K562 (cell line): ENCODE measurements around the gene PDZD8. TPM values are rescaled to one million over a fixed set of nuclear protein-coding genes. Genes with fewer than 3 reads are reported as not detected.

Experiments
- ATAC-seq: fragments of 200-7000 bp; cut with Tn5 transposase; 3 replicates; pipeline ENCODE4 v1.9.1; 2020; ENCODE audit warnings: moderate library complexity
- BruUV-seq: library from RNA; stranded (reverse); fragments of 400-500 nt; replicated peaks from 2 replicates; lab custom pipeline; 2021; lab: Mats Ljungman, UMichigan
- CTCF ChIA-PET: fragments of 300-600 bp; formaldehyde crosslinking; extraction: SDS; loops from one replicate; lab custom pipeline; 2021; ENCODE audit warnings: low intra/inter-chr PET ratio; lab: Yijun Ruan, JAX
- POLR2A ChIA-PET: fragments of 300-600, 350-650 bp; sonication (Branson Sonifier 250); formaldehyde crosslinking; extraction: SDS; loops from one replicate; lab custom pipeline; 2021; ENCODE audit warnings: antibody characterized with exemption, inconsistent platforms; lab: Yijun Ruan, JAX
- DNase-seq, 4 experiments: peaks; one replicate each; pipeline versions ENCODE4 v3.0.0 to v3.0.0-alpha.2; 2011 to 2018; ENCODE audit warnings: low spot score in 3 of 4, mixed read lengths in 3 of 4; ENCODE audit errors: extremely low read depth in 1 of 4
- FAIRE-seq: peaks from 2 replicates; lab custom pipeline; 2011; peaks lifted over from hg19 to GRCh38; lab: Jason Lieb, UNC
- H2AFZ ChIP-seq: 2 replicates; pipeline ENCODE4 v1.6.0; 2011; ENCODE audit warnings: low read depth, low read length, control low read depth, inconsistent platforms
- H3K27ac ChIP-seq: fragments of 200-600 bp; 3 replicates; pipeline ENCODE4 v1.8.0; 2011; ENCODE audit warnings: low read depth, mild to moderate bottlenecking, control low read depth, inconsistent platforms, low read length, moderate library complexity, mixed read lengths; ENCODE audit errors: extremely low read depth
- H3K27me3 ChIP-seq, 2 experiments: fragments of 300-600 bp in 1 of 2; 2 replicates in 1 of 2; 3 replicates in 1 of 2; pipeline versions ENCODE4 v1.6.0 to v1.8.0; 2011; ENCODE audit warnings: inconsistent platforms in 2 of 2, low read length in 2 of 2, mild to moderate bottlenecking in 1 of 2, mixed read lengths in 1 of 2, moderate library complexity in 1 of 2; ENCODE audit not compliant: control insufficient read depth in 2 of 2, insufficient read depth in 2 of 2
- H3K36me3 ChIP-seq: fragments of 300-600 bp; 3 replicates; pipeline ENCODE4 v1.8.0; 2011; ENCODE audit warnings: mild to moderate bottlenecking, low read length, inconsistent platforms; ENCODE audit not compliant: control insufficient read depth, insufficient read depth
- H3K4me1 ChIP-seq, 2 experiments: fragments of 200-600 bp in 1 of 2; replicated peaks in 1 of 2; 2 replicates in 1 of 2; 3 replicates in 1 of 2; pipeline versions ENCODE4 v1.5.1 to v1.8.0; 2011; ENCODE audit warnings: inconsistent platforms in 2 of 2, low read length in 2 of 2, mild to moderate bottlenecking in 1 of 2, mixed read lengths in 1 of 2, moderate library complexity in 1 of 2; ENCODE audit not compliant: control insufficient read depth in 2 of 2, insufficient read depth in 2 of 2
- H3K4me2 ChIP-seq: 2 replicates; pipeline ENCODE4 v1.6.1; 2011; ENCODE audit warnings: low read length, control low read depth, inconsistent platforms, mixed read lengths; ENCODE audit not compliant: insufficient read depth
- H3K4me3 ChIP-seq: fragments of 200-600 bp; sonication (generic), shearing (Covaris generic); 2 replicates; pipeline ENCODE4 v1.5.1; 2016; ENCODE audit warnings: control low read depth, inconsistent platforms
- H3K79me2 ChIP-seq: fragments of 200-600 bp; 3 replicates; pipeline ENCODE4 v1.8.0; 2011; ENCODE audit warnings: low read length, inconsistent platforms; ENCODE audit not compliant: control insufficient read depth, insufficient read depth
- H3K9ac ChIP-seq, 2 experiments: 2 replicates each; pipeline versions ENCODE4 v1.6.0 to v1.6.1; 2011; ENCODE audit warnings: low read depth in 2 of 2, low read length in 2 of 2, control low read depth in 1 of 2, inconsistent platforms in 1 of 2, mild to moderate bottlenecking in 1 of 2, mixed read lengths in 1 of 2; ENCODE audit not compliant: insufficient read depth in 1 of 2
- H3K9me1 ChIP-seq: one replicate; pipeline ENCODE4 v1.6.0; 2011; ENCODE audit warnings: inconsistent platforms, mild to moderate bottlenecking, low read length, moderate library complexity; ENCODE audit not compliant: control insufficient read depth, insufficient read depth
- H3K9me3 ChIP-seq: replicated peaks from 2 replicates; pipeline ENCODE4 v1.5.1; 2011; ENCODE audit warnings: low read depth, low read length, inconsistent platforms; ENCODE audit not compliant: control insufficient read depth, insufficient read depth
- H4K20me1 ChIP-seq: replicated peaks from 2 replicates; pipeline ENCODE4 v1.6.1; 2011; ENCODE audit warnings: low read length, inconsistent platforms, mixed read lengths; ENCODE audit not compliant: control insufficient read depth, insufficient read depth
- CEBPB ChIP-seq: fragments of 450-650 bp; IDR thresholded peaks from 2 replicates; pipeline ENCODE4 v1.6.1; 2016; ENCODE audit warnings: missing genetic modification characterization, missing compliant biosample characterization
- ELF1 ChIP-seq: fragments of 200-800 bp; sonication (Bioruptor generic); IDR thresholded peaks from 2 replicates; pipeline ENCODE4 v1.6.1; 2016; ENCODE audit warnings: missing genetic modification characterization, missing compliant biosample characterization
- NELFE ChIP-seq: IDR thresholded peaks from 2 replicates; pipeline ENCODE4 v1.6.1; 2011; ENCODE audit warnings: mild to moderate bottlenecking; ENCODE audit not compliant: insufficient read depth, insufficient read length
- RBBP5 ChIP-seq: fragments of 200-600 bp; sonication (generic); IDR thresholded peaks from 2 replicates; pipeline ENCODE4 v1.6.1; 2012; ENCODE audit warnings: borderline replicate concordance, mild to moderate bottlenecking, low read length, control low read depth, inconsistent platforms; ENCODE audit not compliant: insufficient read depth, poor library complexity, severe bottlenecking
- SNAPC5 ChIP-seq: fragments of 250-450 bp; sonication (Bioruptor Pico); IDR thresholded peaks from 2 replicates; pipeline ENCODE4 v1.8.0; 2021; ENCODE audit warnings: moderate library complexity, mild to moderate bottlenecking, inconsistent platforms
- SRSF9 ChIP-seq: fragments of 200-400 bp; formaldehyde crosslinking; IDR thresholded peaks from 2 replicates; pipeline ENCODE4 v1.6.1; 2017; ENCODE audit warnings: low read depth, low read length, borderline replicate concordance
- STAT5A ChIP-seq: IDR thresholded peaks from 2 replicates; pipeline ENCODE4 v1.6.1; 2012; ENCODE audit warnings: low read length, inconsistent platforms, borderline replicate concordance
- ZNF444 ChIP-seq: fragments of 250-450 bp; sonication (Bioruptor Pico); IDR thresholded peaks from 2 replicates; pipeline ENCODE4 v1.4.0; 2020; ENCODE audit warnings: mild to moderate bottlenecking, moderate library complexity
- WGBS: fragments of 100-300 bp; shearing (Covaris generic); methylation state at CpG from one replicate; pipeline ENCODE4 v1.1.6; 2016; ENCODE audit warnings: low coverage, mixed read lengths; ENCODE audit not compliant: insufficient coverage; ENCODE audit errors: missing lambda C conversion rate; 5-methylcytosine and 5-hydroxymethylcytosine counted together
- in situ Hi-C: fragments of 300-500 bp; cut with MboI; formaldehyde crosslinking; loops from 4 replicates; pipeline ENCODE4 v1.15.0; 2018; ENCODE audit warnings: inconsistent platforms, mixed read lengths
- intact Hi-C: fragments of 100-400 bp; cut with micrococcal nuclease; formaldehyde crosslinking; loops from 2 replicates; pipeline ENCODE4 v1.14.2; 2022
- polyA plus RNA-seq, 8 experiments: library from polyadenylated mRNA; depleted of rRNA in 4 of 8; stranded (reverse) in 5 of 8; unstranded in 3 of 8; fragments of >200 nt; fragmentation: Nextera tagmentation in 2 of 8; fragmentation: Illumina TruSeq in 1 of 8; extraction: Ambion mirVana in 2 of 8; extraction: Trizol in 1 of 8; gene quantifications; 2 replicates each; pipeline versions ENCODE4 v1.2.1 to v1.2.3, GENCODE V29; 2011 to 2014; ENCODE audit warnings: inconsistent platforms in 1 of 8, missing spikeins in 1 of 8
- total RNA-seq, 7 experiments: library from RNA; depleted of rRNA in 6 of 7; stranded (reverse); fragments of >200 nt in 6 of 7; fragmentation: Illumina TruSeq in 2 of 7; extraction: Trizol in 2 of 7; gene quantifications; 2 replicates each; pipeline versions ENCODE4 v1.2.1 to v1.2.3, GENCODE V29; 2011 to 2021; ENCODE audit warnings: low replicate concordance in 1 of 7
- TF ChIP-seq, protein P1 (sequence below): fragments of 450-650 bp; IDR thresholded peaks from 2 replicates; pipeline ENCODE4 v1.7.1; 2018; ENCODE audit warnings: mild to moderate bottlenecking, low read depth; ENCODE audit not compliant: partially characterized antibody

PDZD8 gene
- total and polyA plus RNA-seq, 9 of the 15 experiments (the other 6 are each of a cell fraction or from before 2014, with no cell fraction given), result 5.5 to 53.4 (median 36.8) TPM

DNA sequence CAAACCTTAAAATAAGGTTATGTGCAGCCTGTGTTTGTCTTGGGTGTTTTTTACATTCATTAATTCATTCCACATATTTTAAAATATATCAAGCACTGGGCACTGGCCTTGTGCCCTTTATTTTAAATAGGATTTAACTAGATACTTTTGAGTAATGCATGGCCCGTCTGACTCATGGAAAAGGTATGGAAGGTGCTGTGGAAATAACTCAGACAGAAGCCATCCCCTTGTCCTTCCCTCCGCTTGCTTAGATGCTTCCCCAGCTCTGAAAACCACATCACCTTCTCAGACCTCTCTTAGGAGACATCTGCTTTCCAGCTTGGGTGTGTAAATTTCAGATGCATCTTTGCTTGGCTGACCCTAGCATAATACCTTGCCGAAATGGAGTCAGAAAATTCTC, 103.8 kb downstream of the PDZD8 start:
- WGBS, result 75% methylated on average over 3 of the region's 3 CpGs
- H3K27ac ChIP-seq, result no peak overlapping the region
- H4K20me1 ChIP-seq, result no peaks in the 10 kb centered on the region
- BruUV-seq, result no TSS peak
- intact Hi-C loops (no loop called here), in situ Hi-C loops (no loop called here)
- H3K79me2 ChIP-seq, result no peaks in the 10 kb centered on the region
- ChIA-PET CTCF (no interaction called here), POLR2A (interaction anchor here (0.7 kb wide), 1 partner anchor 127 kb away, joined by 3 read pairs; no protein-coding TSS in a partner anchor)
- no peak overlapping the region for H3K4me3 ChIP-seq
- no peak for TF ChIP-seq ELF1
- no peak for TF ChIP-seq SRSF9
- TF ChIP-seq RBBP5, result no peak
- no peak for TF ChIP-seq ZNF444 (CRISPR knock-in tag)
- no peak for TF ChIP-seq SNAPC5
- no peak for TF ChIP-seq CEBPB (tag)
- no peak for TF ChIP-seq NELFE
- no peak for TF ChIP-seq STAT5A
- TF ChIP-seq, protein P1, sequence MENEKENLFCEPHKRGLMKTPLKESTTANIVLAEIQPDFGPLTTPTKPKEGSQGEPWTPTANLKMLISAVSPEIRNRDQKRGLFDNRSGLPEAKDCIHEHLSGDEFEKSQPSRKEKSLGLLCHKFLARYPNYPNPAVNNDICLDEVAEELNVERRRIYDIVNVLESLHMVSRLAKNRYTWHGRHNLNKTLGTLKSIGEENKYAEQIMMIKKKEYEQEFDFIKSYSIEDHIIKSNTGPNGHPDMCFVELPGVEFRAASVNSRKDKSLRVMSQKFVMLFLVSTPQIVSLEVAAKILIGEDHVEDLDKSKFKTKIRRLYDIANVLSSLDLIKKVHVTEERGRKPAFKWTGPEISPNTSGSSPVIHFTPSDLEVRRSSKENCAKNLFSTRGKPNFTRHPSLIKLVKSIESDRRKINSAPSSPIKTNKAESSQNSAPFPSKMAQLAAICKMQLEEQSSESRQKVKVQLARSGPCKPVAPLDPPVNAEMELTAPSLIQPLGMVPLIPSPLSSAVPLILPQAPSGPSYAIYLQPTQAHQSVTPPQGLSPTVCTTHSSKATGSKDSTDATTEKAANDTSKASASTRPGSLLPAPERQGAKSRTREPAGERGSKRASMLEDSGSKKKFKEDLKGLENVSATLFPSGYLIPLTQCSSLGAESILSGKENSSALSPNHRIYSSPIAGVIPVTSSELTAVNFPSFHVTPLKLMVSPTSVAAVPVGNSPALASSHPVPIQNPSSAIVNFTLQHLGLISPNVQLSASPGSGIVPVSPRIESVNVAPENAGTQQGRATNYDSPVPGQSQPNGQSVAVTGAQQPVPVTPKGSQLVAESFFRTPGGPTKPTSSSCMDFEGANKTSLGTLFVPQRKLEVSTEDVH, result no peak
- H3K27me3 ChIP-seq, result no peaks in the 10 kb centered on the region
- H3K9ac ChIP-seq, result no peak overlapping the region
- DNase-seq, result no peak
- no peaks in the 10 kb centered on the region for H3K9me1 ChIP-seq
- H3K9me3 ChIP-seq, result no peaks in the 10 kb centered on the region
- peaks cover 5 to 30% of the 10 kb centered on the region in 2 experiments; a peak in 4 of 5 replicates for H3K4me1 ChIP-seq
- H2AFZ ChIP-seq, result no peak overlapping the region
- H3K36me3 ChIP-seq, result no peaks in the 10 kb centered on the region
- ATAC-seq, result no peak
- H3K4me2 ChIP-seq, result no peak overlapping the region
- FAIRE-seq, result no peak
